Stimulated activated CD8-positive, alpha-beta memory T cell treated with anti-CD3 and anti-CD28 coated beads, Interleukin-12 subunit alpha, Interleukin-12 subunit beta, amount 100 ng/mL, for 24 hours (primary cell): ENCODE measurements around the gene MED12.

Source experiments
- DNase-seq: peaks from one replicate; pipeline ENCODE4 v3.0.0-alpha.2; 2020; ENCODE audit errors: extremely low read depth

The MED12 gene

GRCh38 chrX:71107245-71107644, 11.2 kb upstream of the MED12 start:
- DNase-seq: no peak

GRCh38 chrX:71107762-71108360, 10.5 kb upstream of the MED12 start:
- DNase-seq: no peak

GRCh38 chrX:71109051-71109450, 9.3 kb upstream of the MED12 start:
- no peak for DNase-seq

- no peak for DNase-seq
Observed at GRCh38 chrX:71111141-71111843, 7.1 kb upstream of the MED12 start, which contains the start of gene IL2RG. TSS of gene IL2RG (minus strand) at chrX:71111577. CDS start at chrX:71111539, 38 bp downstream.

GRCh38 chrX:71111921-71112431, 6.4 kb upstream of the MED12 start:
- DNase-seq: no peak

GRCh38 chrX:71117358-71117757, 1.0 kb upstream of the MED12 start:
- no peak for DNase-seq

GRCh38 chrX:71118985-71119535, 664 bp downstream of the MED12 start:
- DNase-seq: no peak

GRCh38 chrX:71128166-71128833, 9.9 kb downstream of the MED12 start:
- no peak for DNase-seq

- DNase-seq: no peak
Observed at GRCh38 chrX:71128915-71129765, 10.7 kb downstream of the MED12 start.

- no peak for DNase-seq
Observed at GRCh38 chrX:71131510-71131909, 13.1 kb downstream of the MED12 start.

- DNase-seq: no peak
Observed at GRCh38 chrX:71140440-71140839, 22.0 kb downstream of the MED12 start.

GRCh38 chrX:71143508-71143907, 25.1 kb downstream of the MED12 start:
- no peak for DNase-seq

GRCh38 chrX:71144651-71145050, 26.3 kb downstream of the MED12 start, which contains the start of gene NLGN3:
TSS of gene NLGN3 (plus strand) at chrX:71144841. CDS start at chrX:71147750, 2,909 bp downstream.
- no peak for DNase-seq

- no peak for DNase-seq
Observed at GRCh38 chrX:71147496-71148277, 29.3 kb downstream of the MED12 start.

- no peak for DNase-seq
Observed at GRCh38 chrX:71148278-71148663, 29.9 kb downstream of the MED12 start.

GRCh38 chrX:71151366-71151765, 33.0 kb downstream of the MED12 start:
- no peak for DNase-seq

- DNase-seq: no peak
Observed at GRCh38 chrX:71154196-71154595, 35.8 kb downstream of the MED12 start.

- DNase-seq: no peak
Observed at GRCh38 chrX:71154641-71155040, 36.2 kb downstream of the MED12 start.

GRCh38 chrX:71158603-71159002, 40.2 kb downstream of the MED12 start:
- DNase-seq: no peak

GRCh38 chrX:71159335-71159734, 40.9 kb downstream of the MED12 start:
- no peak for DNase-seq

GRCh38 chrX:71160475-71160874, 42.1 kb downstream of the MED12 start:
- no peak for DNase-seq
